ENCODE data around the gene TEKT3. TPM values are rescaled to one million over a fixed set of nuclear protein-coding genes. Genes with fewer than 3 reads are reported as not detected.

Gene TEKT3
- total RNA-seq, result 1 to 10 TPM in 2 of 4 donors, under 1 TPM in 2; 0.51 to 3.3 (median 0.89) TPM

GRCh38 chr17:15341385-15341849 is at the start of gene TEKT3:
Gene TEKT3 (minus strand): TSS chr17:15341597. CDS start chr17:15331585, 10,012 bp downstream.
- no peak for TF ChIP-seq CTCF (IDR thresholded peaks at IDR 0.05; ENCODE audit: low read depth)

- no peak for TF ChIP-seq CTCF (IDR thresholded peaks at IDR 0.05; ENCODE audit: low read depth)
Measured at GRCh38 chr17:15388356-15389041, 47.1 kb upstream of the TEKT3 start.

GRCh38 chr17:15386083-15386482 is 44.7 kb upstream of the TEKT3 start:
- TF ChIP-seq CTCF (IDR thresholded peaks at IDR 0.05; ENCODE audit: low read depth), result no peak

- TF ChIP-seq CTCF (IDR thresholded peaks at IDR 0.05; ENCODE audit: low read depth), result no peak
Measured at GRCh38 chr17:15385305-15385704, 43.9 kb upstream of the TEKT3 start.

- TF ChIP-seq CTCF (IDR thresholded peaks at IDR 0.05; ENCODE audit: low read depth), result no peak
Measured at GRCh38 chr17:15384142-15384787, 42.9 kb upstream of the TEKT3 start.

- TF ChIP-seq CTCF (IDR thresholded peaks at IDR 0.05; ENCODE audit: low read depth), result no peak
Measured at GRCh38 chr17:15382914-15383313, 41.5 kb upstream of the TEKT3 start.

- no peak for TF ChIP-seq CTCF (IDR thresholded peaks at IDR 0.05; ENCODE audit: low read depth)
Measured at GRCh38 chr17:15381707-15382106, 40.3 kb upstream of the TEKT3 start.

All from subcutaneous adipose tissue (tissue), 4 donors.